ENCODE data around the gene PLPP2.

PLPP2 gene

GRCh38 chr19:313988-314815, 23.0 kb upstream of the PLPP2 start:
- no peak for DNase-seq

GRCh38 chr19:313169-313987, 22.2 kb upstream of the PLPP2 start:
- no peak for DNase-seq

- DNase-seq, result no peak
Measured at GRCh38 chr19:311813-312261, 20.6 kb upstream of the PLPP2 start.

GRCh38 chr19:310781-311496, 19.7 kb upstream of the PLPP2 start:
- no peak for DNase-seq

GRCh38 chr19:310141-310651, 19.0 kb upstream of the PLPP2 start:
- DNase-seq, result no peak

GRCh38 chr19:309206-309565, 18.0 kb upstream of the PLPP2 start:
- DNase-seq, result no peak

- no peak for DNase-seq
Measured at GRCh38 chr19:308471-309205, 17.4 kb upstream of the PLPP2 start.

GRCh38 chr19:307793-308420, 16.7 kb upstream of the PLPP2 start:
- DNase-seq, result no peak

GRCh38 chr19:307111-307531, 15.9 kb upstream of the PLPP2 start:
- DNase-seq, result no peak

- no peak for DNase-seq
Measured at GRCh38 chr19:306151-306900, 15.1 kb upstream of the PLPP2 start.

GRCh38 chr19:305240-306150, 14.3 kb upstream of the PLPP2 start:
- DNase-seq, result no peak

- DNase-seq, result no peak
Measured at GRCh38 chr19:296476-297225, 5.4 kb upstream of the PLPP2 start.

- no peak for DNase-seq
Measured at GRCh38 chr19:295687-296370, 4.6 kb upstream of the PLPP2 start.

GRCh38 chr19:294946-295686, 3.9 kb upstream of the PLPP2 start:
- peak; percentile 28 for DNase-seq

GRCh38 chr19:294341-294945, 3.2 kb upstream of the PLPP2 start:
- DNase-seq, result no peak

- no peak for DNase-seq
Measured at GRCh38 chr19:293436-294110, 2.4 kb upstream of the PLPP2 start.

- no peak for DNase-seq
Measured at GRCh38 chr19:292951-293350, 1.7 kb upstream of the PLPP2 start.
